Retinal pigment epithelial cell (primary cell): ENCODE results near the gene FOXO1.

Source experiments
- DNase-seq: peaks from one replicate; pipeline ENCODE4 v3.0.0-alpha.2; 2010; ENCODE audit warnings: low read depth
- H3K4me3 ChIP-seq: 2 replicates; pipeline ENCODE4 v1.5.1; 2011; ENCODE audit warnings: mild to moderate bottlenecking, low read length, control low read depth, moderate library complexity
- TF ChIP-seq, protein P1 (sequence below): conservative IDR thresholded peaks from 2 replicates; pipeline ENCODE4 v1.5.1; 2011; ENCODE audit warnings: low read depth, low read length, control low read depth, inconsistent platforms

FOXO1 gene

GRCh38 chr13:40563350-40564125, 102.9 kb downstream of the FOXO1 start:
- no peak for DNase-seq
- H3K4me3 ChIP-seq: no peak overlapping the region
- TF ChIP-seq, protein P1, sequence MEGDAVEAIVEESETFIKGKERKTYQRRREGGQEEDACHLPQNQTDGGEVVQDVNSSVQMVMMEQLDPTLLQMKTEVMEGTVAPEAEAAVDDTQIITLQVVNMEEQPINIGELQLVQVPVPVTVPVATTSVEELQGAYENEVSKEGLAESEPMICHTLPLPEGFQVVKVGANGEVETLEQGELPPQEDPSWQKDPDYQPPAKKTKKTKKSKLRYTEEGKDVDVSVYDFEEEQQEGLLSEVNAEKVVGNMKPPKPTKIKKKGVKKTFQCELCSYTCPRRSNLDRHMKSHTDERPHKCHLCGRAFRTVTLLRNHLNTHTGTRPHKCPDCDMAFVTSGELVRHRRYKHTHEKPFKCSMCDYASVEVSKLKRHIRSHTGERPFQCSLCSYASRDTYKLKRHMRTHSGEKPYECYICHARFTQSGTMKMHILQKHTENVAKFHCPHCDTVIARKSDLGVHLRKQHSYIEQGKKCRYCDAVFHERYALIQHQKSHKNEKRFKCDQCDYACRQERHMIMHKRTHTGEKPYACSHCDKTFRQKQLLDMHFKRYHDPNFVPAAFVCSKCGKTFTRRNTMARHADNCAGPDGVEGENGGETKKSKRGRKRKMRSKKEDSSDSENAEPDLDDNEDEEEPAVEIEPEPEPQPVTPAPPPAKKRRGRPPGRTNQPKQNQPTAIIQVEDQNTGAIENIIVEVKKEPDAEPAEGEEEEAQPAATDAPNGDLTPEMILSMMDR: no peak

DNA sequence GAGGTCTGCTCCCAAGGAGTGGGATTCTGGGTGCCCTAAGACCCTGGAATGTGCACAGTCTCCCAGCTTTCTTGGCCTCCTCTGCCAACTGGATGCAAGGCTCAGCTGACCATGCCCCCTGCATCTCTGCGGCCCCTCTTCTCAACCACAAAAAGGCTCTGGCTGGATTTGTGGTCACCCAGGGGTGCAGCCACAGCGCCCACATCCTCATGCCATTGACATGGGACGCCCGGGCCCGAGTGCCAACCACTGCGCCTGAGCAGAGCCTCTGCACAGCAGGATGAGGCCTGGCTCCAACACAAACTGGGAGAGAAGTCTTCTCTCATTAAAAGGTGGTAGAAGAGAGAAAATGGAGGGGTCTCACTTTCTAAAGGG, 103.5 kb downstream of the FOXO1 start:
- H3K4me3 ChIP-seq: no peak overlapping the region
- TF ChIP-seq, protein P1: no peak
- DNase-seq: no peak

DNA sequence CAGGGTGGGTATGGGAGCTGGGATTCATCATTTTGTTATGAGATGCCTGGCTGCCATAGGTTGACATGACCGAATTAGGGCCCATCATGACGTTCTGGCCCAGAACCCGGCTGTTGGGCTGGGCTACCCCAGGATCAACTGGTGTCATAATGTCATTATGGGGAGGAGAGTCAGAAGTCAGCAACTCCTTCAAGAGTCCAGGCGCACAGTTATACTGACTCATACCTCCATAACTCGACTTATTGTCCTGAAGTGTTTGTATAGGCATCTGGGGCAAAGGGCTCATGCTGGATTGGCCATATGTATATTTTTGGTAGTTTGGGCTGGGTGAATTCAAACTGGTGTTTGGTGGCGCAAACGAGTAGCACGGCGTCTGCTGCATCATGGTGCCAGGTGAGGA, 106.5 kb downstream of the FOXO1 start:
- TF ChIP-seq, protein P1: no peak
- DNase-seq: no peak
- no peak overlapping the region for H3K4me3 ChIP-seq

- H3K4me3 ChIP-seq: no peak overlapping the region
- no peak for DNase-seq
- TF ChIP-seq, protein P1: no peak
Observed at GRCh38 chr13:40558656-40559055, 107.8 kb downstream of the FOXO1 start.

DNA sequence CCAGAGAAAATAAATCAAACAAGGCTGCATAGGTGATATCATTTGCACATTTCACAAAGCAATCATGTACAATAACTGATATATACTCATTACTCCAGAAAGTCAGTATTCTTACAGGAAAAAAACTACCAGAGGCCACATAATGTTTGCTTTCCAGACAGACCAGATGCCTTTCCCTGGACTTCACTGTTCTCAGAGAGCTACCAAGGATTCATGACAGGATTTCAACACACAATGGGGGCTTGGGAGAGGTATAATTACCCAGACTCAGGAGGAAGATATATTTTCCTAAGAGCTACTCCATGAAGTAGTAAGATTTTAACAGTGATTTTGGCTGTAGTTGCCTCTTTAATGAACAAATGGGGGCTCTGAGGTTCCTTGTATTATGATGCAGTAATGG, 110.0 kb downstream of the FOXO1 start:
- DNase-seq: no peak
- no peak overlapping the region for H3K4me3 ChIP-seq
- TF ChIP-seq, protein P1: no peak

- no peak overlapping the region for H3K4me3 ChIP-seq
- TF ChIP-seq, protein P1: no peak
- DNase-seq: no peak
Observed at GRCh38 chr13:40553356-40553755, 113.1 kb downstream of the FOXO1 start.

GRCh38 chr13:40552895-40553294, 113.5 kb downstream of the FOXO1 start:
- H3K4me3 ChIP-seq: no peak overlapping the region
- TF ChIP-seq, protein P1: no peak
- DNase-seq: no peak
